Large intestine (tissue), 3 donors: ENCODE results near the gene LRMDA. TPM values are rescaled to one million over a fixed set of nuclear protein-coding genes. Genes with fewer than 3 reads are reported as not detected.

Source experiments
- DNase-seq, 2 donors: peaks; one replicate each; pipeline versions ENCODE4 v3.0.0 to v3.0.0-alpha.2; 2013
- H3K27ac ChIP-seq: one replicate; pipeline ENCODE4 v1.5.1; 2013; ENCODE audit warnings: low read length
- H3K27me3 ChIP-seq: 2 replicates; pipeline ENCODE4 v1.6.1; 2013; ENCODE audit warnings: low read length; ENCODE audit not compliant: control insufficient read depth, insufficient read depth
- H3K36me3 ChIP-seq: 2 replicates; pipeline ENCODE4 v1.6.1; 2013; ENCODE audit warnings: low read length; ENCODE audit not compliant: control insufficient read depth, insufficient read depth
- H3K4me1 ChIP-seq: one replicate; pipeline ENCODE4 v1.6.1; 2013; ENCODE audit warnings: low read length; ENCODE audit not compliant: control insufficient read depth, insufficient read depth
- H3K4me3 ChIP-seq: one replicate; pipeline ENCODE4 v1.5.1; 2013; ENCODE audit warnings: low read length
- H3K9me3 ChIP-seq: one replicate; pipeline ENCODE4 v1.6.1; 2013; ENCODE audit warnings: mild to moderate bottlenecking, low read depth, low read length, moderate library complexity; ENCODE audit not compliant: control insufficient read depth
- WGBS: methylation state at CpG from one replicate; pipeline ENCODE4 v1.1.5; 2013; ENCODE audit warnings: low lambda C conversion rate; ENCODE audit not compliant: insufficient coverage; 5-methylcytosine and 5-hydroxymethylcytosine counted together
- polyA plus RNA-seq: library from polyadenylated mRNA; unstranded; fragments of 120-200 nt; gene quantifications from one replicate; pipeline ENCODE4 v1.2.1, GENCODE V29; 2013

The LRMDA gene
- polyA plus RNA-seq, 1 donor: 5.3 TPM

DNA sequence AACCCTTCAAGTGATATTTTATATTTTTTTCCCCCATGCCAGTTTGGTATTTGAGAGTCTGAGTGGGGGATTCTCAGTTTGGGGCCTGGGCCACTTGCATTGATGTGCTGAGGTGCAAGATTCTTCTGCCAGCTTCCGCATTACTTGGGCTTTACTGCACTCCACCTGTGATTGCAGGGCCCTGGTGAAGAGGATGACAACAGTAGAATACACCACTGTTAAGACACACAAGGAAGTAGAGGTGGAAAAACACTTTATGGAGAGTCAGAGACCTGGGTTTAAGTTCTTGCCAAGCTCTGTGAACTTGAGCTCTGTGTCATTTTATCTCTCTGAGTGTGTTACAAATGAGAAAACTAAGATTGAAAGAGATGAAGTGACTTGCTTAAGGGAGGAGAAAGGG, 209.4 kb downstream of the LRMDA start:
- Histone ChIP-seq H3K27me3 (no peaks in the 10 kb centered on the region), H3K36me3 (no peaks in the 10 kb centered on the region), H3K9me3 (no peaks in the 10 kb centered on the region), H3K27ac (peak overlapping the region; percentile 75), H3K4me1 (peaks cover 3% of the 10 kb centered on the region), H3K4me3 (no peak overlapping the region)
- WGBS: no CpG with 5 or more reads among the region's 1 CpG
- peak; percentile 52 to 69 for DNase-seq

DNA sequence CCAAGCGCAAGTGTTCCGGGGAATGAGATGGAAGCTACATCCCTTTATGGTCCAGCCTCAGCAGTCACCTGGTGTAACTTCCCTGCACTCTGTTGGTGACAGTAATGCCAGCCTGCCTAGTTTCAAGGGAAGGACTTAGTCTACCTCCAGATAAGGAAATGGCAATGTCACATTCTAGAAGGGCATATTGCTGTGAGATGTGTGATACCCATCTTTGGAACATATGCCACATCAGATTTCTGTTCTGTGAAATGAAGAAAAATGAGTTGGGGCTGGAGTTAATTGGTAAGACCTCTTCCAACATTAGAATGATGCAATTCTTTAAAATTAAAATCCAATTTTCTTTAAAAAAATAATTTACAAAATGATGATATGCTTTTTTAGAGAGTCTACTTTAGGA, 212.0 kb downstream of the LRMDA start:
- no peaks in the 10 kb centered on the region for H3K9me3 ChIP-seq
- peaks cover 3% of the 10 kb centered on the region for H3K4me1 ChIP-seq
- no peak for DNase-seq
- H3K4me3 ChIP-seq: no peak overlapping the region
- WGBS: no CpG with 5 or more reads among the region's 2 CpGs
- H3K27ac ChIP-seq: no peak overlapping the region
- no peaks in the 10 kb centered on the region for H3K36me3 ChIP-seq
- no peaks in the 10 kb centered on the region for H3K27me3 ChIP-seq

DNA sequence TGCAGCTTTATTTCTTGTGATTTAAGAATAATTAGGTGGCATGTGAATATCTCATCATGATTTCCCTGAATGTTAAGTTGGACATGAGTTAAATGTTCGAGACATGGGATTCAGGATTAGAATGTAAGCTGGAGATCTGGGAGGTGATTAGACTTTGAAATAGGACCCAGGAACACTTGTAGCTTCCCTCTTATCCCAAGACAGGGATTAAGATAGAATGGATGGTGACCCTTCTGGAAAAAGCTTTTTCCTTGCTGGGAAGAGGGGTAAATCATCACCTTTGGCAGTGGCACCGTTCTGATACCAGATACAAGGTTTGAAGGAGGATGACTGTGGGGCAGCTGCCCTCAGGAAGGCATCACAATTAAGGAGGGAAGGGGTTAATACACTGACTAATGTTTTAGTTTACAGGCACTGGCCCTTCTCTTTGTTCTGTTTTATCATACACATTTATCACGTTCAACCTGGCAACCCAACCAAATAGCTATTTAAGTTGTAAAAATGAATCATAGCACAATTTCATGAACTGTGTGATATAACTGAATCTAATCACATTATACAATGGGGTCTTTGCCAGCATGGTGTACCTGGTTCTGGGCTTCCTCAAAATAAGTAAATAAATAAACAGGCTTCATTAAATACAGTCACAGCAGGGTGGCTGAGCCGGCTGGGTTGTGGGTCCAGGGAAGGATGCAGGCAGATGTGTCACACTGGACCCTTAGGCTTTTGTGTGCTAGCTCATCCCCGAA, 212.7 kb downstream of the LRMDA start:
- no peaks in the 10 kb centered on the region for H3K27me3 ChIP-seq
- no peak for DNase-seq
- H3K4me1 ChIP-seq: peaks cover 3% of the 10 kb centered on the region
- H3K4me3 ChIP-seq: no peak overlapping the region
- 100% methylated on average over 1 of the region's 5 CpGs for WGBS
- H3K36me3 ChIP-seq: no peaks in the 10 kb centered on the region
- H3K27ac ChIP-seq: no peak overlapping the region
- H3K9me3 ChIP-seq: no peaks in the 10 kb centered on the region

GRCh38 chr10:75645704-75646103, 214.3 kb downstream of the LRMDA start:
- H3K27ac ChIP-seq: no peak overlapping the region
- no peaks in the 10 kb centered on the region for H3K36me3 ChIP-seq
- DNase-seq: no peak
- WGBS: 92% methylated on average over 1 of the region's 1 CpG
- H3K4me3 ChIP-seq: no peak overlapping the region
- no peaks in the 10 kb centered on the region for H3K9me3 ChIP-seq
- H3K27me3 ChIP-seq: no peaks in the 10 kb centered on the region
- peaks cover 3% of the 10 kb centered on the region for H3K4me1 ChIP-seq

GRCh38 chr10:75646218-75646915, 214.9 kb downstream of the LRMDA start:
- H3K9me3 ChIP-seq: no peaks in the 10 kb centered on the region
- no peak overlapping the region for H3K4me3 ChIP-seq
- H3K27ac ChIP-seq: no peak overlapping the region
- no peaks in the 10 kb centered on the region for H3K36me3 ChIP-seq
- WGBS: 90% methylated on average over 10 of the region's 19 CpGs
- no peaks in the 10 kb centered on the region for H3K27me3 ChIP-seq
- no peak for DNase-seq
- H3K4me1 ChIP-seq: no peaks in the 10 kb centered on the region

DNA sequence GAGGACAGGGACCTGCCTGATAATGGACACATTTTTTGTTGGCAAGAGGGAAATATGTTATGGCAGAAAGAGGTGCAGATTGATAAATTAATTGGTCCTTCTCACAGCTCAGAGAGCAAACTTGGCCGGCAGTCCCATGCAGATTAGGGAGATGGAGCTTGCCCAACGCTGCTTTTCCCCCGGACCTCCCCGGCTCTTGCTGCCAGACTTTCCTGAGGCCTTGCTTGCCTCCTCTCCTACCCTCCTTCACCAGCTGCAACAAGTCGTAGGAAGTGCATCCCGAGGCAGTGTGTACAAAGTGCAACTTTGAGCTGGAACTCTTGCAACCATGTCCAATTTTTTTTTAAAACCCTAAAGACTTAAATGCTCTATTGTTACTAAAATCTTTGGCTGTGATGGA, 215.5 kb downstream of the LRMDA start:
- Histone ChIP-seq H3K36me3 (no peaks in the 10 kb centered on the region), H3K9me3 (no peaks in the 10 kb centered on the region), H3K27ac (no peak overlapping the region), H3K27me3 (no peaks in the 10 kb centered on the region), H3K4me1 (no peaks in the 10 kb centered on the region), H3K4me3 (no peak overlapping the region)
- no peak for DNase-seq
- WGBS: 73% methylated on average over 3 of the region's 6 CpGs

DNA sequence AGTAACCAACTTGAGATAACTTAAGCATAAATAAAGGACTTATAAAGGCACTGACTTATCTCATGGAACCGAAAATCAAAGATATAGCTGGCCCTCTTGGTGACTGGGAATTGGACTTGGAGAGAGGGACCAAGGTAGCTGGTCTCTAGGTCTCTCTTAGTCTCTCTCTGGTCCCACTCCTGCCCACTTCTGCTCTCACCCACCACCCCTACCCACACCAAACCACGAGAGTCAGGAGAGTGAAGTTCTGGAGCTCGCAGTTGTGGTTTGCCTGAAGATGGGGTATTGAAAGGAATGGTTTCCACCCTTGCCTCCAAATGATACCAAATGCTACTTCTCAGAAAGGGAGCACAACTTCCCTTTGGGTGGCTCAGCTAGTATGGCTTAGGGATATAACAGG, 216.3 kb downstream of the LRMDA start:
- Histone ChIP-seq H3K27me3 (no peaks in the 10 kb centered on the region), H3K36me3 (no peaks in the 10 kb centered on the region), H3K9me3 (no peaks in the 10 kb centered on the region), H3K4me3 (no peak overlapping the region), H3K27ac (no peak overlapping the region), H3K4me1 (no peaks in the 10 kb centered on the region)
- DNase-seq: no peak
- WGBS: no CpG with 5 or more reads among the region's 3 CpGs

DNA sequence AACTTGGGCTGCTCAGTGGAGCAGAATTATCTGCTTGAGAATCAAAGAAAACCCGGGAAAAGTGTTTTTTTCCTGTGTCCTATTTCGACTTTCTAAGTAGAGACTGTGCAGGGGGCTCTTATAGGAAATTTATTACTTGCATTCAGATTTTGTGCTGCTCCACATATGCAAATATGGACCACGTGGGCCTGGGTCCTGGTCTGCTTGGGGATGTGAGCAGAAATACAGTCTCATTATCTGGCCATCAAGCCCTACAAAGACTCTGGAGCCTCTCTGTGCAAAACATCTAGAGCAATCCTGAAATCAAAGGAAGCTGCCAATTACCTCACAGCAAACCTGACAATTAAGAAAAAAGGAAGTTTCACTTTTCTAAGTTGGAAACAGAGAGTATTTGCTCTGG, 216.9 kb downstream of the LRMDA start:
- H3K36me3 ChIP-seq: no peaks in the 10 kb centered on the region
- H3K27ac ChIP-seq: no peak overlapping the region
- no peak for DNase-seq
- no peak overlapping the region for H3K4me3 ChIP-seq
- 100% methylated on average over 1 of the region's 3 CpGs for WGBS
- H3K9me3 ChIP-seq: no peaks in the 10 kb centered on the region
- no peaks in the 10 kb centered on the region for H3K27me3 ChIP-seq
- H3K4me1 ChIP-seq: no peaks in the 10 kb centered on the region

DNA sequence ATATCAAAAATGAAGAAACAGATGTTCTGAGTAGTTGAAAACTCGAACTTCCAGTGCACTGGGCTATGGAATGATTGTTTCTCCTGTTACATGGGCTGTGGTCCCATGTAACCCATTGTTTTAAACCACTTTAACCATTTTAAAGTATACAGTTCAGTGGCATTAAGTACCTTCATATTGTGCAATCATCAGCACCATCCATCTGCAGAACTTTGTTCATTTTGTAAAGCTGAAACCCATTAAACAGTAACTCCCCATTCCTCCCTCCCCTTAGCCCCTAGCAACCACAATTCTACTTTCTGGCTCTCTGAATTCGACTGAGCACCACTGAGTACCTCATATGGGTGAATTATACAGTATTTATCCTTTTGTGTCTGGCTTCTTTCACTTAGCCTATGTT, 217.4 kb downstream of the LRMDA start:
- WGBS: no CpG with 5 or more reads among the region's 2 CpGs
- no peak for DNase-seq
- no peaks in the 10 kb centered on the region for H3K36me3 ChIP-seq
- no peaks in the 10 kb centered on the region for H3K4me1 ChIP-seq
- no peak overlapping the region for H3K27ac ChIP-seq
- H3K4me3 ChIP-seq: no peak overlapping the region
- no peaks in the 10 kb centered on the region for H3K27me3 ChIP-seq
- H3K9me3 ChIP-seq: no peaks in the 10 kb centered on the region

DNA sequence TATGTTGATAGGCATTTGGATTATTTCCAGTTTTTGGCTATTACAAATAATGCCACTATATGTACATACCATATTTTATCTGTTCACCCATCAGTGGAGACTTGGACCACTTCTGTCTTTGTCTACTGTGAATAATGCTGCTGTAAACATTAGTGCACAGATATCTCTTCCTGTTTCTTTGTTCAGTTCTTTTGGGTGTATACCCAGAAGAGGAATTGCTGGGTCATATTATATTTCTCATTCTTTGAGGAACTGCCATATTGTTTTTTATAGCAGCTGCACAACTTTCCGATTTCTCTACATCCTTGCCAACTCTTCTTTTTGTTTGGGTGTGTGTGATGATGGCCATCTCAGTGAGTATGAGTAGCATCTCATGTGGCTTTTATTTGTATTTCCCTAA, 218.0 kb downstream of the LRMDA start:
- WGBS: no CpG with 5 or more reads among the region's 1 CpG

DNA sequence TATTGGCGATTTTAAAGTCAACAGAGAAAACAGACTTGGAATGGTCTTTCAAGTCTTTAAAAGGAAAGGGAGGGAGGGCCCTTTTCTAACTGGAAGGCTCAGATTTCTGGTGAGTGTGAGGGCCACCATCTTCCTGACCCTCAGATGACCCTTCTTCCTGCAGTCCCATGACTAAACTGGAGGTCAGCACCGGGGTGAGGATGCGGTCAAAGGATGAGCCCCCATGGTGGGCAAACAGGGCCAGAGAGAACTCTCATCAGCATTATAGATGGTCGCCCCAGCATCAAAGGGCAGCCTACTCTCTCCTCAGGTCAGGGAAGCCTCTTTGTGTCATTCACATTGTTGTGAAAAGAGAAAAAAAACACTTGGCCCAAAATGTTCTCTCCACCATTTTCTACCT, 219.2 kb downstream of the LRMDA start:
- Histone ChIP-seq H3K36me3 (no peaks in the 10 kb centered on the region), H3K9me3 (no peaks in the 10 kb centered on the region), H3K4me1 (no peaks in the 10 kb centered on the region), H3K27me3 (no peaks in the 10 kb centered on the region), H3K4me3 (no peak overlapping the region), H3K27ac (no peak overlapping the region)
- WGBS: 71% methylated on average over 1 of the region's 4 CpGs
- no peak for DNase-seq

More for the DNA sequence above, 218.0 kb downstream of the LRMDA start:
- no peak overlapping the region for H3K27ac ChIP-seq
- no peaks in the 10 kb centered on the region for H3K4me1 ChIP-seq
- no peaks in the 10 kb centered on the region for H3K9me3 ChIP-seq
- no peaks in the 10 kb centered on the region for H3K36me3 ChIP-seq
- no peak overlapping the region for H3K4me3 ChIP-seq
- H3K27me3 ChIP-seq: no peaks in the 10 kb centered on the region
- DNase-seq: no peak
